HG02610 (cell line): ENCODE measurements around the gene TRIM4.
"Not testable (repeated sequence)": the region's sequence is repeated elsewhere in the genome, so short reads cannot be mapped to it uniquely, and the experiment has no call there.

Source experiments
- ATAC-seq: cut with Tn5 transposase; IDR thresholded peaks from one replicate; pipeline ENCODE4 v1.9.1; 2021; ENCODE audit warnings: mild to moderate bottlenecking, moderate library complexity; ENCODE audit not compliant: unreplicated experiment

TRIM4 gene

GRCh38 chr7:99923200-99923599 is 3.9 kb upstream of the TRIM4 start:
- no peak for ATAC-seq

- ATAC-seq: no peak
Measured at GRCh38 chr7:99920149-99920548, 819 bp upstream of the TRIM4 start.

- ATAC-seq: no peak
Measured at GRCh38 chr7:99919814-99920112, 433 bp upstream of the TRIM4 start.

GRCh38 chr7:99910976-99911375 is 8.4 kb downstream of the TRIM4 start:
- no peak for ATAC-seq

- no peak for ATAC-seq
Measured at GRCh38 chr7:99901581-99901980, 17.7 kb downstream of the TRIM4 start.

GRCh38 chr7:99899830-99900519 is 19.4 kb downstream of the TRIM4 start:
- no peak for ATAC-seq

- ATAC-seq: no peak
Measured at GRCh38 chr7:99898836-99899235, 20.5 kb downstream of the TRIM4 start.

- no peak for ATAC-seq
Measured at GRCh38 chr7:99898023-99898357, 21.3 kb downstream of the TRIM4 start.

GRCh38 chr7:99897322-99898022 is 21.9 kb downstream of the TRIM4 start:
- ATAC-seq: no peak

GRCh38 chr7:99894738-99895137 is 24.6 kb downstream of the TRIM4 start:
- ATAC-seq: no peak

GRCh38 chr7:99893280-99893679 is 26.1 kb downstream of the TRIM4 start:
- no peak for ATAC-seq

GRCh38 chr7:99890348-99890747 is 29.0 kb downstream of the TRIM4 start:
- not testable (repeated sequence) for ATAC-seq

- not testable (repeated sequence) for ATAC-seq
Measured at GRCh38 chr7:99888366-99888765, 31.0 kb downstream of the TRIM4 start.

GRCh38 chr7:99881370-99881769 is 38.0 kb downstream of the TRIM4 start:
- ATAC-seq: no peak

- no peak for ATAC-seq
Measured at GRCh38 chr7:99876933-99877332, 42.4 kb downstream of the TRIM4 start, which contains the start of gene OR2AE1. OR2AE1 (minus strand) TSS chr7:99877033; CDS start chr7:99877033, 0 bp downstream.

- no peak for ATAC-seq
Measured at GRCh38 chr7:99876491-99876890, 42.8 kb downstream of the TRIM4 start.

- ATAC-seq: no peak
Measured at GRCh38 chr7:99868246-99868645, 51.1 kb downstream of the TRIM4 start.

- ATAC-seq: not testable (repeated sequence)
Measured at GRCh38 chr7:99867477-99867876, 51.9 kb downstream of the TRIM4 start.

GRCh38 chr7:99863847-99864440 is 55.4 kb downstream of the TRIM4 start:
- ATAC-seq: no peak

GRCh38 chr7:99860281-99861127 is 58.8 kb downstream of the TRIM4 start:
- ATAC-seq: no peak

GRCh38 chr7:99855236-99855635 is 64.1 kb downstream of the TRIM4 start:
- ATAC-seq: no peak
